NCI-H69 (cell line): Measurements from ENCODE around the gene FOXE1.

ENCODE experiments used
- DNase-seq: peaks from one replicate; lab custom pipeline; 2025; lab: John Stamatoyannopoulos, UW

Gene FOXE1

GRCh38 chr9:97853056-97853843 lies at the start of gene FOXE1:
Gene FOXE1, plus strand, starts transcription at chr9:97853226. Its CDS starts 689 bp downstream, at chr9:97853915.
- no peak for DNase-seq

- DNase-seq = no peak
These were observed 49.0 kb upstream of the FOXE1 start for GRCh38 chr9:97804059-97804365.

- DNase-seq = no peak
These were observed 46.3 kb upstream of the FOXE1 start for GRCh38 chr9:97806721-97807120.

- DNase-seq = peak; percentile 96
These were observed 45.3 kb upstream of the FOXE1 start for GRCh38 chr9:97807681-97808080.

- DNase-seq = peak; percentile 95
These were observed 44.6 kb upstream of the FOXE1 start for GRCh38 chr9:97808415-97808814.

- peak; percentile 98 for DNase-seq
These were observed 44.1 kb upstream of the FOXE1 start for GRCh38 chr9:97808972-97809371.

GRCh38 chr9:97809666-97810344 lies 43.2 kb upstream of the FOXE1 start:
- peak; percentile 99 for DNase-seq

- peak; percentile 26 for DNase-seq
These were observed 41.3 kb upstream of the FOXE1 start for GRCh38 chr9:97811533-97812246.

GRCh38 chr9:97812247-97812543 lies 40.8 kb upstream of the FOXE1 start:
- DNase-seq = no peak

GRCh38 chr9:97813072-97813471 lies 40.0 kb upstream of the FOXE1 start:
- no peak for DNase-seq

- DNase-seq = no peak
These were observed 33.3 kb upstream of the FOXE1 start for GRCh38 chr9:97819735-97820134.

- DNase-seq = no peak
These were observed 32.7 kb upstream of the FOXE1 start for GRCh38 chr9:97820373-97820772.

- DNase-seq = peak; percentile 85
These were observed 21.9 kb upstream of the FOXE1 start for GRCh38 chr9:97830884-97831829.

GRCh38 chr9:97831843-97832636 lies 21.0 kb upstream of the FOXE1 start:
- peak; percentile 20 for DNase-seq

- DNase-seq = no peak
These were observed 12.5 kb upstream of the FOXE1 start for GRCh38 chr9:97840521-97840920.

GRCh38 chr9:97842960-97843359 lies 10.1 kb upstream of the FOXE1 start:
- DNase-seq = no peak

- DNase-seq = peak; percentile 52
These were observed 7.9 kb upstream of the FOXE1 start for GRCh38 chr9:97845130-97845529.

- DNase-seq = no peak
These were observed 7.3 kb upstream of the FOXE1 start for GRCh38 chr9:97845763-97846162.

GRCh38 chr9:97846347-97846746 lies 6.7 kb upstream of the FOXE1 start:
- DNase-seq = peak; percentile 33

GRCh38 chr9:97847474-97848214 lies 5.4 kb upstream of the FOXE1 start:
- peak; percentile 55 for DNase-seq

GRCh38 chr9:97848215-97848479 lies 4.9 kb upstream of the FOXE1 start:
- no peak for DNase-seq
